HG03432 (cell line): ENCODE measurements around the gene TLE3.

Experiments used
- ATAC-seq: cut with Tn5 transposase; IDR thresholded peaks from one replicate; pipeline ENCODE4 v1.9.1; 2021; ENCODE audit warnings: mild to moderate bottlenecking, moderate library complexity; ENCODE audit not compliant: unreplicated experiment

TLE3 gene

GRCh38 chr15:70033529-70034140 is 64.1 kb downstream of the TLE3 start:
- no peak for ATAC-seq

- no peak for ATAC-seq
Measured at GRCh38 chr15:70033109-70033508, 64.6 kb downstream of the TLE3 start.

GRCh38 chr15:70032509-70032908 is 65.2 kb downstream of the TLE3 start:
- no peak for ATAC-seq

- no peak for ATAC-seq
Measured at GRCh38 chr15:70031713-70032112, 66.0 kb downstream of the TLE3 start.

GRCh38 chr15:70031261-70031660 is 66.5 kb downstream of the TLE3 start:
- no peak for ATAC-seq

- ATAC-seq, result no peak
Measured at GRCh38 chr15:70030851-70031250, 66.9 kb downstream of the TLE3 start.

GRCh38 chr15:70029297-70029701 is 68.4 kb downstream of the TLE3 start:
- ATAC-seq, result no peak

- ATAC-seq, result no peak
Measured at GRCh38 chr15:70027518-70027917, 70.2 kb downstream of the TLE3 start.

- ATAC-seq, result no peak
Measured at GRCh38 chr15:70026991-70027390, 70.7 kb downstream of the TLE3 start.

GRCh38 chr15:70025413-70026296 is 72.1 kb downstream of the TLE3 start:
- ATAC-seq, result no peak

- ATAC-seq, result no peak
Measured at GRCh38 chr15:70024521-70024920, 73.2 kb downstream of the TLE3 start.

- no peak for ATAC-seq
Measured at GRCh38 chr15:70023769-70024491, 73.8 kb downstream of the TLE3 start.

- ATAC-seq, result peak; percentile 84
Measured at GRCh38 chr15:70023064-70023768, 74.5 kb downstream of the TLE3 start.

- no peak for ATAC-seq
Measured at GRCh38 chr15:70020229-70020628, 77.5 kb downstream of the TLE3 start.

- no peak for ATAC-seq
Measured at GRCh38 chr15:70018646-70019600, 78.8 kb downstream of the TLE3 start.

GRCh38 chr15:70017801-70018200 is 79.9 kb downstream of the TLE3 start:
- no peak for ATAC-seq

GRCh38 chr15:70017025-70017424 is 80.7 kb downstream of the TLE3 start:
- no peak for ATAC-seq

GRCh38 chr15:70016511-70016994 is 81.2 kb downstream of the TLE3 start:
- no peak for ATAC-seq

GRCh38 chr15:70014860-70015490 is 82.7 kb downstream of the TLE3 start:
- ATAC-seq, result peak; percentile 84
